NOMO-1 treated with DMSO at 0.1 percent for 48 hours (cell line): ENCODE measurements around the gene PPM1A.

Experiments used
- DNase-seq: peaks from one replicate; lab custom pipeline; 2025; ENCODE audit not compliant: unreplicated experiment; lab: John Stamatoyannopoulos, UW

Gene PPM1A

DNA sequence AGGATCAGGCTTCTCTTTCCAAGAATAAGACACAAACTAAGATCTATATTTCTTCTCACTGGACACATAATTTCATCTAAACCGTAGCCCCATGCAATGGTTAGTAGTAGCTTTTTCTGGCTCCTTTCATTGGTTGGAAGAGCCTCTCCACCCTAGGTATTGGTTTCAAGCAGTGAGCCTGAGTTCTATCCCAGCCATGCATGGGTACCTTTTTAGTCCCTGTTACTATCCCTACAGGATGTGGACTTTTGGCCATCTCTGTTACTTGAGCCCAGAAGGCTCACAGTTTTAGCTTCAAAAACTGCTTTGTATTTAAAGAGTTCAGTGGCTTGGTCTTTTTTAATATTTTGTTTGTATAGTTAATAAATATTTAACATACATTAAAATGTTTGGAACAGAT, 16.1 kb downstream of the PPM1A start:
- no peak for DNase-seq

DNA sequence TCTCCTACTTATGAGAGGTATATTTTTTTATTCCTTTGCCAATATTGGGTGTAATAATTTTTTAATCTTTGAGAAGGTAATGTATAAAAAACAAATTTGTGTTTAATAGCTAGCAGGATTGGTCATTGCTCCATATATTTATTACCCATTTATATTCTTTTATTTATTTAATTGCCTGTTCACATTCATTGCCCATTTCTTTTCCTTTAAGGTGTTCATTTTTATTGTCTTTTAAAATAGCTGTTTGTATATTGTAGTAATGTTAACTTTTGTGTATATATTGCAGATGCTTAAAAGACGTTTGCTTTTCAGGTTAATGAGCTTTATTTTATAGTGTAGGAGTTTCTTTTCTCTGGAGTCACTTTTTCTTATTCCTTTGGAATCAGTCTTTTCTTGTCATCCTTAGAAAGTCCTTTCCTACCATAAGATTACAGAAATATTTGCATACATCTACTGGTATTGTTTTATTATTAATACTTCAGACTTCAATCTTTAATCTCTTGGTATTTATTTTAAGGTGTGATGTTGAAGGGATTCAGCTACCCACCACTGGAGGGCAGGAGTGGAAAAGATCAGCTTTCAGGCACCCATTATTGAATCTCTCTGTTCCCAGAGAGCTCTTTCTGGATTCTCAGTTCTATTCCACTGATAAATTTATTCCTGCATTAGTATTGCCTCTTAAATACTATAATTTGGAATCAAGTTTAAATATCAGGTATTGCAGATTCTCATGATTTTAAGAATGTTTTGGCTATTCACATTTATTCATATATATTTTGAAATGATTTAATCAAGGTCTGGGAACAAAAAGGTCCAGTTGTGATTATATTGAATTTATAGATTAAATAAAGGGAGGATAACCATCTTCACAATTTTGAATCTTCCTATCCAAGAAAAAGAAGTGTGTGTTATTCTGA, 17.3 kb downstream of the PPM1A start:
- DNase-seq: no peak

DNA sequence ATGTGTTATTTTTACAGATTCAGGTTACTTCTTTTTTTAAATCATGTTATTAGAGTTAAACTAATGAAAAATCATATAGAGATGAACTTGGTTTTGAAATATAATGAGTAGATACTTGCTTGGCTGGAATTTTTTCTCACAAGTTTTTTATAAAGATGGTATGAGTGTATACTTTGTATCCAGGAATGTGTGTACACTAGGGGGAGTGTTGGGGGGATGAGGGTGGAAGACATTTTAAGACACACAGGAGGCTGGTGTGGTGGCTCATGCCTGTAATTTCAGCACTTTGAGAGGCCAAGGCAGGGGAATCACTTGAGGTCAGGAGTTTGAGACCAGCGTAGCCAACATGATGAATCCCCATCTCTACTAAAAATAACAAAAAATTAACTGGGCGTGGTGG, 23.2 kb downstream of the PPM1A start:
- no peak for DNase-seq

DNA sequence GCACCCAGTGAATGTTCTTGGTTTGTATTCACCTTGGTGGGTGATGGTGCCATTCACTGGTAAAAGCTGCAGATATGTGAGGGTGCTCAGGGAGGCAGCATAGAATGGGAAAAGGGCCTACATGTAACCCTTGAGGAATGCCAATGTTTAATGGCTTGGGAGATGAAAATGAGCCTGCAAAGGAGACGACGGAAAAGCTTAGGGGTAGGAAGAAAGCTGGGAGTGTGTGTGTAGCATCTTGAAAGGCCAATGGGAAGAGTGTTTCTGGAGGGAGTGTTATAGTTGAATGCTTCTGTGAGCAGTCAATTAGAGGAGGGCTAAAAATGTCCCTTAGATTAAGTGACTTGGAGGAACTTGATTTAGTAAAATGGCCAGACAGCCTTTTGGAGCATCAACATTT, 24.9 kb downstream of the PPM1A start:
- DNase-seq: no peak

DNA sequence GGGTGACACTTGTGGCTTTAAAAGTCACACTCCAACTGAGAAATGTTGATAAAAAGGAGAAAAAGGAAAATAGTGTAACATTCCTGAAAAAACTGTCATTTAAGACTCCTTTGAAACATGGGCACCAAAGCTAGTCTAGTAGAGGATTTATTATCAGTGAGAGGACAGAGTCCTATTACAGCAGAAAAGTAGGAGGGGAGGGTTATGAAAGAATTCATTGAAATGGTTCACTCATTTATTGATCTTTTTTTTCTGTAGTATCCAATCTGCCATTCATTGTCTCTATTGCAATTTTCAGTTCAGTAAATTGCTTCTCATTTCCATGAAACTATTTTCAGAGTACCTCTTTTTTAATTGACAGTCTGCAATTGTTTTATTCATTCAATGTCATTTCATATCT, 25.4 kb downstream of the PPM1A start:
- no peak for DNase-seq

DNA sequence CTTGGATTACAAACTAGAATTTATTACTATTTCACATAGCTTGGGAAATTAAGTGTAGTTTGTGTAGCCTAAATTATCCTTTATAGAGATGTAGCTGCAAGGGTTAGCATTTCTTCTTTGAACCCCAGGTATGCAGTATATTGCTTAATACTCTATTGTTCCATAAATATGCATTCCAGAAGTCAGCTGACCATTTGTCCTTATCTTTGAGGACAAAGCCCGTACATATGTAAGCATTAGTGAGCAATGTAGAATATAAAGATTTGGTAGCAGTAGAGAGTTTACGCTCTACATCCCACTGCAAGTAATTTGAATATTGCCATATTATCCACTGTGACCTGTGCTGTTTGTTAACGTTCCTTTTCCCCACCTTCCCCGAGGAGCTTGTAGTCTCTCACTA, 26.9 kb downstream of the PPM1A start:
- DNase-seq: no peak

DNA sequence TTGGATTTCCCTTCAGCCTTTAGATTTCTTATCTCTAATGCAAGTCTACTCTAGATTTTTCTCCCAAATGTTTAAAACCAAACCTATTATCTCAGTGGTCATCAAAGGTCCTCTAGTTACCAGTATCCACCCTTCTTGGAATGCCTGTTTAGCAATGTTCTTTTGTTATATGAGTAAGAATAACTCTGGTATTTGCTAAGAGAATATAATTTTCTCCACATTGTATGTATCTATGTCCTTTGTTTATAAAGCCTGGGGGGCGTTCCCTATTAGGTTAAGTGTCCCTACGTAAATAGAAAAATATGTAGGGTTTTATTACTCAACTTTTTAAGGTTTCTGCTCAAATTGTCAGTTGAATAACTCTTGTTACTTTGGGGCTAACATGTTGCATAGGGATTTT, 27.3 kb downstream of the PPM1A start:
- DNase-seq: no peak

DNA sequence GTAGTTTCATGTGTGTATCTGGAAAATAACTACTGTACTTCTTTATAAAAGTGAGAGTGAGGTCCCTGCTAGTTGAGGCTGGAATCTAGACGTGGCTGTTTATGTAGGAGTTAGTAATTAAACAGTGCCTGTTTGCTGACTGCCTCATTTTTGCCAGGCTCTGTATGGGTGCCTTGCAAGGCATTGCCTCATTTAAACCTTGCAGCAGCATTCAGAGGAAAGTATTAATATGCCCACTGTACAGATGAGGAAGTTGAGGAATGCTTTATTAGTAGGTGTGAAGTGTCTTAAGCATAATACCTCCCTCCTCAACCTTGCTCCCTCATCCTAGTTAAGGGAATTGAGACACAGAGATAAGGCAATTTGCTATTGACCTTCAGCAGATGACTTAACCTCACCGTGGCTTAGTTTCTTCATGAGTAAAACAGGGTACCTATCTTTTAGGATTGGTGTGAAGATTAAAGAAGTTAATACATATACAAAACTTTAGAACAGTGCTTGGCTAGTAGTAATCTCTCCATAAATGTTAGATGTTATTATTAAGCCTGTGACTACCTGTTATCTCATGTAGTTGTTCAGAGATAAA, 28.7 kb downstream of the PPM1A start:
- no peak for DNase-seq

DNA sequence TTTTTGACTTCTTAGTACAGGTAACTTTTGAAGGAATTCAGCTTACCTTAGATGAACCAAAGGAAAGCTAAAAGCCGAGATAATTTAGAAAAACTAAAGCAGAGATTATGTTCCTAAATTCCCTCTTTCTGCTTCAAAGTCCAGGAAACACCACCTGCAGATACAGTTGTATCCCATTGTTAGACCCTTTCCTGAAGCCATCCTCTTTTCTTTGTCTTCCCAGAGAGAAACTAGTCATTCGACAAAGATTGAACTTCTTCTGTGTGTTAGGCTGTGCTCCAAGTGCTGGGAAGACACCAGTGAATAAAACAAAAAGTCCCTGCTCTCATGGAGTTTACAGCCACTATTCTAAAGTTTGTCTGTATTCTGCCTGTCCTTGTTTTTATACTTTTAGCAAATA, 29.3 kb downstream of the PPM1A start:
- no peak for DNase-seq

DNA sequence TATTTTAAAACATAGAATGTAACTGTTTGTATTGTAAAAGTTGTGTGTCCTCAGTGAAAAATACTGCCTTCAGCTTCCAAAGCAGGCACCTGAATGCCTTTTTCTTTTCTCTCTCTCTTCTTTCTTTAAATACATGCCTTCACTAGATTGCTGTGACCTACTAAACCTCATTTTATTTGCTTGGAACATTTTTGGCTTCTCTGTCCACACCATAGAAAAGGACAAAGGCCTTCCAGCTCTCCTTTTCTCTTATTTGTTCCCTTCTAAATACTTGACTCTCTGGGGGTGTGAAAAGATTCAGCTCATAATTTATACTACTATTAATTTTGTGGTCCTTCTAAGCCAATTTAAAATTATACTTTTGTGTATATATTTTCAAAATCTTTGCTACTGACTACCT, 38.4 kb downstream of the PPM1A start:
- DNase-seq: no peak

DNA sequence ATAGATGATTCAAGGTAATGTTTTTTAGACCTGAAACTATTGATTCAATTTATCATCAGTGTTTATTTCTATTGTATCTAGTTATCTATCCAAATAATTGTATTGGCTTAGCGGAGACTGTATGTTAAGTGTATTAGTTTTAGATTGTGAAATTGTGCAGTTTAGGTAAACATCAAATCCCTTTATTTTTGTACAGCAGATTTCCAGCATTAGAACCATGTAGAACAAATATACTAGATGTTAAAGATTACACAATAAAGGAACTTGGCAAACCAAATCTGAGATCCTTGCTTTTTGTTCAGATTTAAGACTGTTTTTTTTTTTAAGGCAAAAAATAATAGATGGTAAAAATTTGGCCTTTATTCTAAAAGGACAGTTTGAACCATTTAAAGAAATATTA, 39.3 kb downstream of the PPM1A start:
- DNase-seq: no peak

DNA sequence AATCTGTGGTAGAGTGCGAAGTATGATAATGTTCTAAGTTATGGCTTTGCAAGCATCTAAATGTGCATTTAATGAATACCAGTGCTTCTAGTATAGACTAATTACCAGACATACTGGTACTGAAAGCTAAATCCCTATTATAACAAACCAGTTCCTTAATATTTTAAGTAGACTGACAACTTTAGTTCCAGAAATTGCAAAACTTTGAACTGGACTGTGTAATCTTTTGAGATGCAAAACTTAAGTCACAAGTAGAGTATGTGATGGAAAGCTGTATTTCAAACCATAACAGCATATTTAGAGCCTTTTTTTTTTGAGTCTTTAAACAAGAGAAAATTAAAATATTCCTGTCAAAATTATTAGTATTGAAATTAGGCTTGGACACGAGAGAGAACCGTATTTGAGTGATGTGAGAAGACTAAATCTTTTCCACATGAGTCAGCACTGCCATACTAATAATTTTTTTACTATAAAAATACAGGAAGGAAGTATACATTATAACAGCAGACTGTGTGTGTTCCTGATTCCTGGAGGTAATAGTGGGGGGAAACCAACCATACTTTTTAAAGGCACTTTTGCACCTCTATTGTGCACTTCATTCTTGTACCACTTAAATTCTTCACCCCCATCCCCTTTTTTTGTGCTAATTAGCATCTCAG, 45.5 kb downstream of the PPM1A start:
- DNase-seq: peak; percentile 20

DNA sequence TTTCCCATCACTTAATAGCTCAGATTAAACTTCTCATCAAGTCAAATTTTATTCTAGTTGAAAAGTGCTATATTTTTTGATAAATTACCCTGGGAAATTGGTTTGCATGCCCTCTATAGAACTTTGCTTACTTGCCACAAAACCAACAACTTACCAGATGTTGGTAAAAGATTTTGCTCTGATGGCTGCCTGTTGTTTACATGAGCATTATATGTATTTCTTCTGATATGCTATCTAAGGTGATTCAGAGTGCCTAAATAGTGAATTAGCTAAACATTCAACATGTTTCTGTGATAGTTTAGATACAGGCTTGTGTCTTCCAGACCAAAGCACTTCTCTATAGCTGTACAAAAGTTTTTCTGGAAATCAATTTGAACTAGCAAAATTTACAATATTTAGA, 51.0 kb downstream of the PPM1A start:
- DNase-seq: no peak

DNA sequence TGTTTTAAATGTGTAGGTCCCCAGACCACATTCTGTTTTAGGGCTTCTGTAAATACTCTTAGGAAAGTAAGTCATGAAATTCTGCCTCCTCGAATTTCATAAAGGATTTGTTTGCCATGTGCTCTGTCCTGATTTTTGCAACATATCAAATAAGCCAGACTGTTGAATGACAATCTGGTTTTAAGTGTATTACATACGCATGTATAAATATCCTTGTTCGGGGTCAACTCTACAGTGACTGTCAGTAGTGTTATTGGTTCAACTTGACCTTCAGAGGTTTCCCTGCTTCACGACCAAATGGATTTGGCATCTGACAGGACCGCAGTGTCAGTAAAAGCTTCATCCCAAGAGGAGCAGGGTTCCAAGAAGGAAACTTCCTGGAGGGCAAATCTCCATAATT, 52.7 kb downstream of the PPM1A start:
- no peak for DNase-seq

DNA sequence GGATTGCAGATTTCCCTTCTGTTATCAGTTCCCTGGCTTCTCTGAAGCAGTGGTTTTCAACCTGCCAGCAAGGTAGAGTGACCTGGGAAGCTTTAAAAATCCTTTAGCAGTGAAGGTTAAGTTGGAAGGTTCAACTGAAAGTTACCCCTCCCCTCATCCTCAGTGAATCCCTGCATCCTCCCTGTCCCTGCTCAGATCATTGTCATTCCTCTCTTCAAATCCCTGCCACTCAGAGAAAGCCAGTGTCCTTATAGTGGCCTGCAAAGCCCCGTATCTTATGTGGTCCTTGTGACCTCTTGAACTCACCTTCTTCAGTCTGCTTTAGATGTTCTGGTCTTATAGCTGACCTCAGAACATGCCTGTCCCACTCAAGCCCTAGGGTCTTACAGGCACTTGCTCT, 53.6 kb downstream of the PPM1A start:
- DNase-seq: no peak

DNA sequence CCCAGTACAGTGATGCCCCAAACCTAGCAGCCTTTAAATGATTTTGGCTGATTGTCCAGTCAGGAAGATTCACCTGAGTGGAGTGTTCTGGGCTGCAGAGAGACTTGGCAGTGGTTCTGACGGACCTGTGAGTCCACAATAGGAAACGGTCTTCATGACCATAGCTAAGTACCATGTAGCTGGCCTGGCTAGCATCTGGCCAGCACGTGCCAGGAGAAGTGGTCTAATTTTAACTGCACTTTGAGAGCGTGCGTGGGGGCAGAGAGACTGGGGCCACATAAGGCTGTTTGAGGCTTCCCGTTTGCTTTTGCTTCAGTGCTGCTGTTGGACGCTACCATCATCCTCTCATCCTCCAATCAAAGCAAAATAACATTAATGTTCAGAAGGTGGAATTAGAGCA, 54.7 kb downstream of the PPM1A start:
- no peak for DNase-seq

DNA sequence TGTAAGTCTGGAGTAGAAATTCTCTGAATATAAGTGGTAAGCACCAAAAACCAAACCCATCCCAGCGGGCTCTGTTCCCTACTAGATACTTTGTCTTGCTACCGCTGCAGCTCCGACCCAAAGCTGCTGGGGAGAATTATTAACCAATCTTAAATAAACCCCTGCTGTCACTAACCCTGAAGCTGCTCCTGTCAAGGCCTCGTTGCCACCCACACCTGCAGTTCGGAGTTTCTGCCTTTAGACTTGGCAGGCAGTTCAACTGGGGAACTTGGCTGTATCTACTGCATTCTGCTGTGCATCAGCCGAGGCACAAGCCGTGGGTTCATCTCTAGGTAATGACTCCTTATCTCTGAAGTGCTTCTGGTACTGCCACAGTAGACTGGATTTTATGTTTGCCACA, 55.5 kb downstream of the PPM1A start:
- no peak for DNase-seq

DNA sequence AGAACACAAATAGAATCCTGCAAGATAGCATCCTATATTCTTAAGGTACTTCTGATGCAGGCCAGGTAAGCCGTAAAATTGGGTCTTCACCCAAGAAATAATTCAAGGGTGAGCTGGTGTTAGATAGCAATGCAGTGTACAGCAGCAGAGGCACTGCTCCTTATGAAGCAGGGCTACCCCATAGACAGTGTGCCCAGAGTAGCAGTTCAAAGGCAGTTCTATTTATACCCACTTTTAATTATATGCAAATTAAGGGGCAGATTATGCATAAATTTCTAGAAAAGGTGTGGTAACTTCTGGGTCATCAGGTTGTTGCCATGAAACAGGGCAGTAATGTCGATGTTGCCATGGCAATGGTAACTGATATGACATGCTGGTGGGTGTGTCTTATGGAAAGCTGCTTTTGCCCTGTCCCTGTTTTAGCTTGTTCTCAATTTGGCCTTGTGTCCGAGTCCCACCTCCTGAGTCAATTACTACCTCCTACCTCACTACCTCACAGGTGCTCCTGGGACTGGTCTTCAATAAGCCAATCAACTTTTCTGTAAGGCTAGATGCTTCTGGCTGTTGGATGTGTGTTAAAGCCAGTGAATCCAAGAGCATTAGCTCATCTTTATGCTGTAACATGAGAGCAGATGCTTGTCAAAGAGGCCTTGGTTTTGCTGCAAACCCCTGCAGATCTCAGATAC, 61.0 kb downstream of the PPM1A start:
- DNase-seq: no peak

DNA sequence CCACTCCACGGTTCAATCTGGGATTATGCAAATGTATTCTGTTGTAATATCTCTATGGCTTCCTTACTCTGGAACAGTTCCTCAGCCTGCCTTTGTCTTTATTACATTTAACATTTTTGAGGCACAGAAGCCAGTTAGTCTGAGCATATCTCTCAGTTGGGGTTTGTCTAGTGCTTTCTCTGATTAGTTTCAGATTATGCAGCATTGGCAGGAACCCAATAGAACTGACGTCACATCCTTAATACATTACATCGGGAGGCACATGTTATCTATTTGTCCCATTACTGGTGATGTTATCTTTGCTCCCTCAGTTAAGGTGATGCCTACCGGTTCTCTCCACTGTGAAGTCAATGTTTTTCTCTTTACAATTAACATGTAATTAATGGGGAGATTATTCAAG, 62.4 kb downstream of the PPM1A start:
- no peak for DNase-seq

DNA sequence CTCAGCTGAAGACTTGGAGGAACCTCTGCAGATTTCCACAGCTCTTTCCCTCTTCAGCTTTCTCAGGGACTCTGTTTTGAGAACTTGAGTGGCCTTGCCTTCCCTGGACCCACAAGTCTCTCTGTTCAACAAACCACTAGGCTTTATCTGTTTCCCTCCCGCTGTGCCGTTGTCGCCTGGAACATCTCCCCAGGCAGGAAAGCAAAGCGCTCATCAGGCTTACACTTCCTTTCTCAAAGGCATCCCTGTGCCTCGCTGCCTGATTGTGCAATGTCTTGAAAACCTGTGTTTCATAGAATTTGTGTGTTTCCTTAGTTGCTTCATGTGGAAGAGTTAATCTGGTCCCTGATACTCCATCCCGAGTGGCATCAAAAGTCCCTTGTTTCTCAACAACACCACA, 64.1 kb downstream of the PPM1A start:
- no peak for DNase-seq

DNA sequence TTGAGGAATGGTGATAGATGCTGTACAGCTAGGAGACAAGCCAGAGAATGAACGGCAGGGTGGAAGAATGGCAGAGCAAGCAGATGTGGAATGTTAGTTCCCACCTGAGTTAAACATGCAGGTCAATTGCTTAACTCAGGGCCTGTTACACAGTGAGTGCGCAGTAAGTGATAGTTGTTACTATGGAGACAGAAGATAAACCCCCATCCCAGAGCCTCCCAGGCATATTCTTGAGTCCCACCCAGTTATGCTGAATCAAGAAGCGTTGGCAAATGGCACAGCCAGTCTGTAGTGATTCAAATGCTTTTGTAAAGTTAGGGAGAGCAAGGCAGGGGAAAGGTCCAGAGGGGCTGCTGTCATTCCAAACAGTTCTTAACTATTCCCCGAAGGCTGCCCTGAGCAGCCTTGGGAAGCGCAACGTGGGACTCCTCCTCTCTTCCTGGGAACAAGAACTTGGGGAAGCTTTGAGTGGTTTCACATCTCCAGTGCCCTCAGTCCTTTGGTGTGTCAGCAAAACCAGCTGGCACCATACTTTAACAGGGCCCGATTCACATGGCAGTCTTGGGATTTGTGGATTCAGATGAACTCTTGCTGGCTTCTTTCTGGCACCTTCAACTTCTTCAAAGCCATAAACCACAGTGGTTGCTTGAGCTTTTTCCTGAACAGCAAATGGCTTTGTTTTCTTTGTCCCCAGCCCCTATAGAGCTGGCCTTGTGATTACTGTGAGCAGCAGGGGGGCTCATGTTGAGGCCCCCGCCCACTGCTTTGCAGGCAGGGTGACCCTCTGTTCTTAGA, 66.4 kb downstream of the PPM1A start:
- DNase-seq: no peak
